Measurements from ENCODE around the gene TM4SF18.
"Not testable (repeated sequence)": the region's sequence is repeated elsewhere in the genome, so short reads cannot be mapped to it uniquely, and the experiment has no call there.

The TM4SF18 gene, protein sequence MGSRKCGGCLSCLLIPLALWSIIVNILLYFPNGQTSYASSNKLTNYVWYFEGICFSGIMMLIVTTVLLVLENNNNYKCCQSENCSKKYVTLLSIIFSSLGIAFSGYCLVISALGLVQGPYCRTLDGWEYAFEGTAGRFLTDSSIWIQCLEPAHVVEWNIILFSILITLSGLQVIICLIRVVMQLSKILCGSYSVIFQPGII

DNA sequence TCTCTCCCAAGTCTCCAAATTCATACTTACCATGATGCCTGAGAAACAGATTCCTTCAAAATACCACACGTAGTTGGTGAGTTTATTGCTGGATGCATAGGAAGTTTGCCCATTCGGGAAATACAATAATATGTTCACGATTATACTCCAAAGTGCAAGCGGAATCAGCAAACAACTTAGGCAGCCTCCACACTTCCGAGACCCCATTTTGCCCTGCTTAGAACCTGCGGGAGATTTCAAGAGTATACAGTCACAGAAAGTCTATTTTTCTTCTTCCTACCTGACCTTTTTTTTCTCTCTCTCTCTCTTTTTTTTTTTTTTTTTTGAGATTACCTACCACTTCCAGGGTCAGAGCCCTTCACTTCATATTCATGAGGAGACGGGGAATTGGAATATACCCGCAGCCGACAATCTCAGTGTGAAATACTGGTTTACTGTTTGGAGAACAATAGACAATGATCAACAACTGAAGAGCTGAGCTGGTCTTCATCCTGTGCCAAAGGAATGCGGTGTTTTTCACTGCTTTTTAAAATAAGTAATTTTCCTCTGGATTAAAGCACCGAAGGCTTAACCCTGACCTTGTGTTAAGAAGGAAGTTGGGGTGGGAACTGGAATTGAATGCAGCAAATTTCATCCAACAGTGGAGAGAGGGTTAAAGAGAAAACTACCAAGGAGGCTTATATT, at the start of gene TM4SF18:
TSS of gene TM4SF18 (minus strand) at position 461 of the 684 bp plus-strand sequence. CDS start at position 207, 254 bp downstream.
- peak in 4 of 58 donors; percentile 1 to 54 (median 2) for DNase-seq

DNA sequence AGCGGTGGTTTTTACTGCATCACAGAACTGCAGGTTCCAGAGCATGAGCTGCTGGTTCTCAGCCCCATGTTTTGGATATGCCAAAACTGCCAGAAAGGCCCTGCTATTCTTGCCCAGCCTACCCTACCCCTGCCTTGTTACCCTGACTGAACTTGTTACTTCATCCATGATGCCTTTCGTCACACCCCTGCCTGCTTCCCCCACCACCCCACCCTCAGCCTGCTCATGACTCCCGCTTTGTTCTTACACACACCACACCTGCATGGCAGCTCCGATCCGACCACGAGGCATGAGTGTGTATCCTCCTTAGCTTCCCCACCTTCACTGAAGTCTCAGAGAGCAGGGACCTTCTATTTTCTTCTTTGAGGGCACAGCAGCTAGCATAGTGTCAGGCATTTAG, 49.1 kb upstream of the TM4SF18 start:
- DNase-seq, result no peak

DNA sequence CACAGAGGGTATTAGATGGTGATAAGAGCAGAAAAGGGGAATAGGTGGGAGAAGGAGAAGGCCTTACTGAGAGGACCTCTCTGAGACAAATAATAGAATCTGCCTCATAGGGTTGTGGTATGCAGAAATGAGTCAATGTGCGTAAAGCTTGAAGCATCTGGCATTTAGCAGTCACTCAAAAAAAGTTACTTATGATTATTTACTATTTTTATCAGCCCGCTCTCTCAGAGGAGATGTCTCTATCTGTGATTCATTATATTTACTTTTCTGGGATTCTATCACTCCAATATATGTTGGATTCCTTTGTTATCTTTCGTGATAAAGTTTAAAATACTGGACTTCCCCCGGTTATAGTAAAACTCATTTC, 48.6 kb upstream of the TM4SF18 start:
- no peak for DNase-seq

DNA sequence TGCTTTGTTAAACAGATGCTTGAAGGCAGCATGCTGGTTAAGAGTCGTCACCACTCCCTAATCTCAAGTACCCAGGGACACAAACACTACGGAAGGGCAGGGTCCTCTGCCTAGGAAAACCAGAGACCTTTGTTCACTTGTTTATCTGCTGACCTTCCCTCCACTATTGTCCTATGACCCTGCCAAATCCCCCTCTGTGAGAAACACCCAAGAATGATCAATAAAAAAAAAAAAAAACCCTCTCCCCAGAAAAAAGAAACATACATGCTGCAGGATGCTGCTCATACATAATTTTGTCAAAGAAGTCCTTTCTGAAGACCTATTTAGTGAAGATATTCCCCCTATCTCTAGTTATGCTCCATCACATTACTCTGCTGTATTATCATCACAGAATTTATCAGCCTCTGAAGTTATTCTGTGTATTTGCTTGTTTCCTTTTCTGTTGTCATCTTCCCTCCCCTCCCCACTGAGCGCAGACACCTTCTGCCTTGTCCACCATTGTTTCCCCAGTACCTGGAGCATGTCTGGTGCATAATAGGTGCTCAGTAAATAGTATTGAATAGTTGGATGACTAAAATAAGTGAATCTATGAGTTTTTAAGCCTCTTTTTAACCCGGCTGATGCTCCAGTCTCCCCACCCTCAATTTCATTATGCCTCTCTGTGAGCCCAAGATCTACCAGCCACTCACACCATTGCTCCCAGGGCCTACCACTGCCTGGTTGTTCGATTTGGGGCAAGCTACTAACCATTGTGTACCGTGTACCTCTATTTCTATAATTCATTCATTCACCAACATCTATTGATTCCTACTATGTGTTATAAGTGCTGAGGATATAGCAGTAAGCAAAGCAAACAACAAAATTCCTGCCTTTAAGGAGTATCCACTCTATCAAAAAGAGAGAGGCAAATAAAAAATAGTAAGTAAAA, 48.0 kb upstream of the TM4SF18 start:
- DNase-seq, result no peak

DNA sequence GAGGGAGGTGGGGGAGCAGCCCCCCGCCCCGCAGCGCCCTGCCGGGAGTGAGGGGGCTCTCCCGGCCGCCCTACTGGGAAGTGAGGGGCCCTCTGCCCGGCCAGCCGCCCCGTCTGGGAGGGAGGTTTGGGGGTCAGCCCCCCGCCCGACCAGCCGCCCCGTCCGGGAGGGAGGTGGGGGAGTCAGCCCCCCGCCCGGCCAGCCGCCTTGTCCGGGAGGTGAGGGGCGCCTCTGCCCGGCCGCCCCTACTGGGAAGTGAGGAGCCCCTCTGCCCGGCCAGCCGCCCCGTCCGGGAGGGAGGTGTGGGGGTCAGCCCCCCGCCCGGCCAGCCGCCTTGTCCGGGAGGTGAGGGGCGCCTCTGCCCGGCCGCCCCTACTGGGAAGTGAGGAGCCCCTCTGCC, 46.8 kb upstream of the TM4SF18 start:
- not testable (repeated sequence) for DNase-seq

DNA sequence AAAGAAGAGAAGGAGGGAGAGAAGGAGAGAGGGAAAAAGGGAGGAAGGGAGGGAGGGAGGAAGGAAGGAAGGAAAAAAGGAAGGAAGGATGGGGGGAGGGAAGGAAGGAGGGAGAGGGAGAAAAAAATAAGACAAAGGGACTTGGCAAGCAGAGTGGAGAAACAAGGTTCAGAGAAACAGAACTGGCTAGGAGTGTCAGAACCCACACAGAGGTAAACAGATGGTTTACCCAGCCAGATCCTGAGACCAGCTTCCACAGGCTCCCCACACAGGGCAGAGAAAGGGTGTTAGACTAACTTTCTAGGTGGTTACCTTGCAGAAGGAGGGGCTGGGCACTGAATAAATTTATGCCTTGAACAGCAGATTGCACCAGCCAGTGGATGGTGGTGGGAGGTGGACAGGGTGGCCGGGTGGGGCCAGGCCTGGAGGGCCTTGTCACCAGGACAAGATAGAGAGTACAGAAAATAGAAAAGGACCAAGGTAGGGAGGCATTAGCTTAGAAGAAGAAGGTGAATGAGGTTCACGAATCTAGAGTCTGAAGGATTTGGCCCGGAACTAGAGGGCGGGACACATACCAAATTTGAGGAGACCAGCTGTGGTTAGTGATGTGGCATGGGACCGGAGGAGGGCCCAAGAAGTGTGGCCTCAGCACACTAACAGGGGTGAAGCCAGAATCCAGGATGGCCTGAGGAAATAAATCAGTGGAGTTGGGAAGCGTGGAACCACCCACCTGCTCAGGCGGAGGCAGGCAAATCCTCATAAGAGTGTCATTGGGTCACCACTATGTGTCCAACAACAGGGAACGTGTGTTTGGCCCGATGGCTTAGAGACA, 45.3 kb upstream of the TM4SF18 start:
- DNase-seq, result no peak

DNA sequence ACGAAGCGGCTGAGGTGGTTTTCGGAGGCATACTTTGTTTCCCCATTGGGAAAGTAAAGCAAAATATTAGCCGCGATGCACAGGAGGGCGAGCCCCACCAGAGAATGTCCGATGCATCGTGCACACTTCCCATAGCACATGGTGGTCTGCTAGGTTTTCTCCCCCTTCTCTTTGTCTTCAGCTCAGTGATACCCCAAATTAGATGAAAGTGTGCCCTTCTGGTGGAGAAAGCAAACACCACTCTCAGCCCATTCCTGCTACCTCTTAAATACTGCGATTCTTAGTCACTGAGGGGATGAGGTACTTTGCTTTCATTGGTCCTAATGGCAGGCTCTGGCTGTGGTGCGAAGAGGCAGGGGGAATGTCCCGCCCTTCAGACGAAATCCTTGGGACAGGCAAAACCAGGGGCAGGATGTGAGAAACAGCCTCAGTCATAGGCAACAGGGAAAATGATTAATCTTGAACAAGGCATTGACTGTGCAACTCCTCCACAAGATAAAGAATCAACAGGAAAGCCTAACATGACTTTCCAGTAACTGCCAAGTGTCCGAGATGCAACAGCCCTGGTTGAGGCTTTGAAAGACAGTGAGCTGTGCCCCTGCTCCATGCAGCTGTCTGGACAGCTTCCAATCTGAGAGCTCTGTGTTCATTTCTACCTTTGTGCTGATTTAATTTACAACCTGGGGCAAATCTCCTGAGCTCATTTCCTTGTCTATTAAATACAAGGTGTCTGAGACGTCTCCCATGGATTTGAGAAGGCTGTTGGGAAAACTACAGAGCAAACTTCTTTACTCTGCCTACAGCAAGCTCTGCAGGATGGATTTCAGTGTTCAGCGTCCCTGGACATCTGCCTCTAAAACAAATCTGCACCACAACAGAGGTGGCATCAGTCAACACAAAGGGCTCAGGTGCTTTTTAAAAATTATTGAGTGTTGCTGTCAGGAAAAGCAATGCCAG, 44.2 kb upstream of the TM4SF18 start, which contains the start of gene TM4SF1:
TSS of gene TM4SF1 (minus strand) at position 242 of the 957 bp plus-strand sequence. CDS start at position 140, 102 bp downstream.
- no peak for DNase-seq

DNA sequence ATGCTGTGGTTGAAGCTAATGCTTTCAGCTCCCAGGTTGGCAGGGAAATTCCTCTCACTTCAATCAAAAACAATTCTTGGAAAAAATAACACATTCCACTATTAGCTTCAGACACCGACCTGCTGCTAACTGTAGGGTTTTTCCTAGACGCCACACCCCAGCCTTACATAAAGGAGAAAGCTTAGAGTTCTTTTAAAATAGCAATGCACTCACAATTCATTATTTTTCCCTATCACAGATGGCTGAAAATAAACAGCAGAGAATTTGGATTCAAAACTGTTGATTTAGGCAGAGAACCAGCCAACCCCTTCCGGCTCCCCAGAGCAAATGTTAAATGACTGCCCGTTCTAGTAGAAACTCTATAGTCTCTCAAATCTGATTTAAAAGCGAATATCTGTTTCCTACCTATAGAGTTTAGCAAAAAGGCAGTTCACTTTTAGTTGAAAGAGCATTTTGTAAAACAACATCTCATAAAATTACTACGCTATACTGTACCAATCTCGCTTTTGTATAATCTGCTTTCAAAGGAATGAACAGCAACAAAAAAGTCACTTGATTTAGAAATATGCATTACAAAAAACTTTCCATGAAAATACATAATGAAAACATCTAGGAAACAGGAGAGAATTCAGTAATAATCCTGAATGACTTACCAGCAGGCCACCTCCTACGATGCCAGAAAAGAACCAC, 43.4 kb upstream of the TM4SF18 start:
- no peak for DNase-seq

DNA sequence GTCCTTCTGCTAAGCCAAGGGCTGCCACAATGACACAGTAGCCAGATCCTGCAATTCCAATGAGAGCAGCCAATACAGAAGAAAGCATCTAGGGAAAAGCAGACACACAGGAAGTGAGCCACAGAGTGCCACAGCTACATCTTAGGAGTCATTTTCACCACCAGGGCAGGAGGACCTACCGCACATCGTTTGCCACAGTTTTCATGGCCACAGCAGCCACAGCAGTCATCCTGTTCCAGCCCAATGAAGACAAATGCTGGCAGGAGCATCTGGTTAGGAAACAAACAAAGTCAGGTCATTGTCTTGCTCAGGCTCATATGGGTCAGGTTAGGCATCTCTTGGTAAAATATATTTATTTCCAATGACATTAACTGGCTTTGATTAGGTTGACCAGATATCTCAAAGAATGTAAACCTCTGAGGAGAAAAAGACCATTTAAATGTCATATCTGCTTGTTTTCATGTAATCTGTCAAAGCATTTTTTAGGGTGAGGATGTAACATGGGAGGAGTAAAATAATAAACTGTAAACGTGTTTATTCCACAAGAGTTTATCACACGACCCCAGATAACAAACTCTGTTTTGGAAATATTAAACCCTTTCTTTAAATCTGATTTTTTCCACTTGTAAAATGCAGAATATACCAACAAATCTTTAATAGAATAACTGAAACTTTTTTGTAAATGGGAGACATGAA, 42.2 kb upstream of the TM4SF18 start:
- no peak for DNase-seq

DNA sequence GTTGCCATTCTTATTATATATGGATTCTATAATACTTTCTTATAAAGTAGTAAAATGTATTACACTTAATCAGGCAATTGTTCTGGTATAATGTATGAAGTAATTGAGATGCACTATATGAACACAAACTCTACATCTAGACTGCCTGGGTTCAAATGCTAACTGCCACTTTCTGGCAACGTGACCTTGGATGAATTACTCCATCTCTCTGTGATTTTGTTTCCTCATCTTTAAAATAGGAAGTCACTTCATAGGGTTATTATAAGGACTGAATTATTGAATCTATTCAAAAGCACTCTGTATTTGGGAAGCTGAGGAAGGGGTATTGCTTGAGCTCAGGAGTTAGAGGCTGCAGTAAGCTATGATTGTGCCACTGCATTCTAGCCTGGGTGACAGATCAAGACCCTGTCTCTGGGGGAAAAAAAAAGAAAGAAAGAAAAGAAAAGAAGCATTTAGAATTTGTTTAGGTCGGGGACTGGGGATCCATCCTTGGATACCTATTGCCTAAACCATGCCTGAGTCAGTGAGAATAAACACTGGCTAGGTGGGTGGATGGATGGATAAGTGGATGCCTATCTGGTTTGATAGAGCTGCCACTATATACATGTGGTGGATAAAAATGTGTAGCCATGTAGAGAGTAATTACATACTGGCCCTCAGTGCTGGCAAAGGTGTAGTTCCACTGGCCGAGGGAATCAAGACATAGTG, 41.5 kb upstream of the TM4SF18 start:
- DNase-seq, result no peak

DNA sequence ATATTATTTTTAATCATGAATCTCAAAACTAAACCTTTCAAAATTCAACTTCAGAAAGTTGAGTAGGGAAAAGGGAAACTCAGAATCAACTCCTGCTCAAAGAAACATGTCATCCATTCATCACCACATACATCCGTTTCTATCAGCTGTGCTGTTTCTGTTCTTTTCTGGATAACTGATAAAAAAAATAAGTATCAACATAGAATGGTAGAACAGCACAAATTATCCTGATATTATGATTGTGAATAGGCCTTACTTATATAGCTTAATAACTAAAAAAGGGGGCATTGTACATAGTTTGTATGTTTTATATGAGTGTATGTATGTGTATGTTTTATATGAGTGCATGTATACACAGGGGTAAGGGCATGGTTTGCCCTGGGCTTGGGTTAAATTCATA, 41.0 kb upstream of the TM4SF18 start:
- no peak for DNase-seq

DNA sequence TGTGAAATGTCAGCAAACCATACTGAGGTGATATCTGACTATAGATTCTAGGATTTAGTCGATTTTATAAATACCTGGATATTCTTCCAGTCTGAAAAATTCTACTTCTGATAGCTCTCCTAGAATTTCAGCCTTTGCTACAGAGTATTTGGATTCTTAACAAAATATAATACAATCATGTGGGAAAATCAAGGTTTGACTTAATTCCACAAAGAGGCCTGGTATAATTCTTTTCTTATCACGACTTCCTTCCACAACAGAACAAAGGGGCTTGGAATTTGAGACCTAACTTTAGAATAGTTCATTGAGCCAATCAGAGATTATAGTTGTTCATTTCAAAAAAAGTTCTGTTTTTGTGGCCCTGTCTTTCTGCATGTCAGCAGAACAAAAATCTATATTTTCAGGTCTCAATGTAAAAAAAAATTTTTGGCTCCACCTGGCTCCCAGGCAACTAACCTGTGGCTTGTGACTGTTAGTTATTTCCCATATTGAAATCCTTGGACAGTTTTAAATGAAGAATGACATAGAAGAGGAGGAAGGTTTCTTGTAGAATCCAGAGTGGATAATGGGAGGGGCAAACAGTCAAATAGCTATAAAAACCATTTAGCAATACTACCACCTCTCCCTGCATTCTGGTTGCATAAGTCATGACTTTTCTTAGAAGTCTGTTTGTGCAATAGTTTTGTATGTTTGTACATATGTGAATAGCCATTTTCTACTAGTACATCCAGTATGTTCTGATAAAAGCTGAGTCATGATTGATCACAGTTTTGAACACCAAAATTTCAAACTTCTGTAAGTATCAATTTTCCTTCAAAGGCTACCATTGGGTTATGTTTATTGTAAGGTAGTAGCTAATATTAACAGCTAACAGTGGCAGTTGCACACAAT, 40.0 kb upstream of the TM4SF18 start:
- no peak for DNase-seq

DNA sequence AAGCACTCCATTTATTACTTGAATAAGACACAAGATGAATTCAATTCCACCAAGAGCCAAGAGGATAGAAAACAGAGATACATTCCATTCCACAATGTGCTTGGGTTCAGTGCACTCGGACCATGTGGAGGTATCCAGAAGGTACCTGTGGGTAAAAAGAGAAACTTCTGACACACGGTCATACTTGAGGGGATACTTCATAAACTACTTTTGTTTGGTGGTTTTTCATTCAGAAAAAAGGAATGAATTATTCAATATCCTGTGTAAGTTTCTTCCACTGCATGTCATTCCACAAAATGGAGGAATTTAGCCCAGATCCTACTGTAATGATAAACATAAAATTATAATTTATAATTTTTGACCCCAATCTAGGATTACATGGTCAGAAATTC, 38.3 kb upstream of the TM4SF18 start:
- no peak for DNase-seq

DNA sequence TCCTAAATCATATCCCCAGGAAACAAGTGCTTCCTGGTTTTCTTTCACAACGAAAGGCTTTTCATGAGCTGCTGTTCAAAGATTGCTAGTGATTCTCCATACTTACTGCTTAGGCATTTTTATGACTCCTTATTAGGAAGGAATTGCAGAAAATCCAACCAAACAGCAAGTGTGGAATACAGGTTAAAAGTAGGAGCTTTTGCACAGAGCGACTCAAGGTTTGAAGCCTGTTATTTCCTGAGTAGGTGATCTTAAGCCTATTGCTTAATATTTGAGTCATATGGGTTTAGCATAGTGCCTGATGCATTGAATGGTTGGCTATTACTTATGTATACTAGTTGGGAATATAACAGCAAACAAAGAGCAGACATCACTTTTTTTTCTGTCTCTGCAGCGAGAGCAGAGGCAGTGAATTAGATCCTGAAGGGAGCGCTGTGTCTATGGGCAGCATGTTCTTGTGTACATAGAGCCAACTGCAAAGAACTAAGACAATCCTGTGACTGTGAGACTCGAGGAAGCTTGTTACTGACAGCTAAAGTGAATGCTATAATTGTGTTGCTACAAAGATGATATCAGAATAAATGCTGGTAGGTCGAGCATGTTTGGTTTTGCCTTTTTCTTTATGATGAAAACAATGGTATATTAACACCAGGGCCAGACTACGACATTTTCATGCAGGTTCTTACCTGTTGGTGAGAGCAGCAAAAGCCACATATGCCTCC, 37.7 kb upstream of the TM4SF18 start:
- peak in 3 of 58 donors; percentile 1 to 24 (median 3) for DNase-seq

DNA sequence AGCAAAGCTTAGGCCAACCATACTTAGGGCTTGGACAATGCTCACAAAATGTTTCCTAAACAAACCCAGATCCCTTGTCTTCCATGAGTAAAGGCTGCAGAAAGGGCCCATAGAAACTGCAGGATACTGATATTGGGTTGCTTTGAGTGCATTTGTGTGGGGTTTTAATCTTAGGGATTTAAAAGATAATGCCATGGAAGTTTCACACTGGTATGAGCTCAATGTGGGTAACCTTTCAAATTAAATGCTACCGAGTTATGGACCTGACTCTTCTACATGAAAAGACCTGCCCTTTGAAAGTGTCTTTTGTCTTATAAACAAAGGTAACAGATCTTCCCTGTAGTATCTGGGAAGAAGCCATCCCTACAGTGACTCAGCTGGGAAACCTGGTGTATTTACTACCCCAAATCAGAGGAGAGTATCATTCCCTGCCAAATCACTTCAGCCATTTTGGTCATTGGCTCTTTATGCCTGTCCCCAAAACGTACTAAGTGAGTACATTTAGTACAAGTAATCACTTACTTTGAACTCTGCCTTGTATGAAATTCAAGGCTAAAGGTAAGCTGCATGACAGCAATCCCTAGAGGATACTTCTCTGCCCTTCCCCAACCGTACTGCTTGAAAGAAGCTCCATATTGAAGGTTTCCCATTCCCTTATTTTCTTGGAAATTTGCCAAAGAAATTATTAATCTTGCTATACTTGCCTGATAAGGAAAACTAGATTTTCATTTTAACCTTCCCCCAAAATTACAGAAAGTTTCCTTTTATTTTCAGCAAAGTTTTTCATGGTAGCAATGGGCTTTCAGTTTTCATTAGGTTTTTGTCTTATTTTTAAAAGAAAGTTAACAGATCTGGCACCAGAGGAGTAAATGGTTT, 36.8 kb upstream of the TM4SF18 start:
- DNase-seq, result no peak
